Measurements from ENCODE around the gene UGT1A9.

The UGT1A9 gene

GRCh38 chr2:233764264-233764663 lies 92.6 kb downstream of the UGT1A9 start:
- Mint-ChIP-seq H3K9me3 (no peaks in the 10 kb centered on the region), H3K4me3 (no peak overlapping the region), H3K4me1 (no peaks in the 10 kb centered on the region), H3K27ac (no peak overlapping the region), H3K27me3 (ENCODE audit: low read depth, poor library complexity) (peaks cover 23% of the 10 kb centered on the region), H3K36me3 (ENCODE audit: low read depth) (no peaks in the 10 kb centered on the region)
- no peak for DNase-seq
- no peak for TF ChIP-seq CTCF (IDR thresholded peaks at IDR 0.05)

GRCh38 chr2:233764761-233765160 lies 93.1 kb downstream of the UGT1A9 start:
- Mint-ChIP-seq H3K9me3 (no peaks in the 10 kb centered on the region), H3K27ac (no peak overlapping the region), H3K27me3 (ENCODE audit: low read depth, poor library complexity) (peaks cover 23% of the 10 kb centered on the region), H3K36me3 (ENCODE audit: low read depth) (no peaks in the 10 kb centered on the region), H3K4me3 (no peak overlapping the region), H3K4me1 (no peaks in the 10 kb centered on the region)
- TF ChIP-seq CTCF (IDR thresholded peaks at IDR 0.05) = no peak
- DNase-seq = no peak

GRCh38 chr2:233766416-233766815 lies 94.7 kb downstream of the UGT1A9 start:
- no peaks in the 10 kb centered on the region for H3K4me1 Mint-ChIP-seq
- no peaks in the 10 kb centered on the region for H3K9me3 Mint-ChIP-seq
- no peak for DNase-seq
- H3K27me3 Mint-ChIP-seq (ENCODE audit: low read depth, poor library complexity) = peaks cover 22% of the 10 kb centered on the region
- no peak overlapping the region for H3K4me3 Mint-ChIP-seq
- no peak overlapping the region for H3K27ac Mint-ChIP-seq
- no peaks in the 10 kb centered on the region for H3K36me3 Mint-ChIP-seq (ENCODE audit: low read depth)
- TF ChIP-seq CTCF (IDR thresholded peaks at IDR 0.05) = no peak

GRCh38 chr2:233768076-233768475 lies 96.4 kb downstream of the UGT1A9 start:
- no peak overlapping the region for H3K4me3 Mint-ChIP-seq
- no peak overlapping the region for H3K27ac Mint-ChIP-seq
- TF ChIP-seq CTCF (IDR thresholded peaks at IDR 0.05) = no peak
- H3K4me1 Mint-ChIP-seq = no peaks in the 10 kb centered on the region
- DNase-seq = no peak
- peaks cover 22% of the 10 kb centered on the region for H3K27me3 Mint-ChIP-seq (ENCODE audit: low read depth, poor library complexity)
- H3K9me3 Mint-ChIP-seq = no peaks in the 10 kb centered on the region
- no peaks in the 10 kb centered on the region for H3K36me3 Mint-ChIP-seq (ENCODE audit: low read depth)

- peaks cover 15% of the 10 kb centered on the region for H3K27me3 Mint-ChIP-seq (ENCODE audit: low read depth, poor library complexity)
- TF ChIP-seq CTCF (IDR thresholded peaks at IDR 0.05) = no peak
- H3K27ac Mint-ChIP-seq = no peak overlapping the region
Measured at GRCh38 chr2:233769260-233769659, 97.6 kb downstream of the UGT1A9 start.

GRCh38 chr2:233772153-233772552 lies 100.5 kb downstream of the UGT1A9 start:
- Mint-ChIP-seq H3K9me3 (peaks cover 16% of the 10 kb centered on the region), H3K4me3 (no peak overlapping the region), H3K36me3 (ENCODE audit: low read depth) (no peaks in the 10 kb centered on the region), H3K27ac (no peak overlapping the region), H3K4me1 (no peaks in the 10 kb centered on the region), H3K27me3 (ENCODE audit: low read depth, poor library complexity) (peaks cover 12% of the 10 kb centered on the region)
- TF ChIP-seq CTCF (IDR thresholded peaks at IDR 0.05) = no peak
- no peak for DNase-seq

More at GRCh38 chr2:233769260-233769659, 97.6 kb downstream of the UGT1A9 start:
- Mint-ChIP-seq H3K4me1 (no peaks in the 10 kb centered on the region), H3K9me3 (no peaks in the 10 kb centered on the region), H3K36me3 (ENCODE audit: low read depth) (no peaks in the 10 kb centered on the region), H3K4me3 (no peak overlapping the region)
- no peak for DNase-seq
